NCI-H524 (cell line): Measurements from ENCODE around the gene BAHCC1.

Experiments
- DNase-seq, 2 experiments: peaks; one replicate each; lab custom pipeline; 2025; lab: John Stamatoyannopoulos, UW

The BAHCC1 gene

DNA sequence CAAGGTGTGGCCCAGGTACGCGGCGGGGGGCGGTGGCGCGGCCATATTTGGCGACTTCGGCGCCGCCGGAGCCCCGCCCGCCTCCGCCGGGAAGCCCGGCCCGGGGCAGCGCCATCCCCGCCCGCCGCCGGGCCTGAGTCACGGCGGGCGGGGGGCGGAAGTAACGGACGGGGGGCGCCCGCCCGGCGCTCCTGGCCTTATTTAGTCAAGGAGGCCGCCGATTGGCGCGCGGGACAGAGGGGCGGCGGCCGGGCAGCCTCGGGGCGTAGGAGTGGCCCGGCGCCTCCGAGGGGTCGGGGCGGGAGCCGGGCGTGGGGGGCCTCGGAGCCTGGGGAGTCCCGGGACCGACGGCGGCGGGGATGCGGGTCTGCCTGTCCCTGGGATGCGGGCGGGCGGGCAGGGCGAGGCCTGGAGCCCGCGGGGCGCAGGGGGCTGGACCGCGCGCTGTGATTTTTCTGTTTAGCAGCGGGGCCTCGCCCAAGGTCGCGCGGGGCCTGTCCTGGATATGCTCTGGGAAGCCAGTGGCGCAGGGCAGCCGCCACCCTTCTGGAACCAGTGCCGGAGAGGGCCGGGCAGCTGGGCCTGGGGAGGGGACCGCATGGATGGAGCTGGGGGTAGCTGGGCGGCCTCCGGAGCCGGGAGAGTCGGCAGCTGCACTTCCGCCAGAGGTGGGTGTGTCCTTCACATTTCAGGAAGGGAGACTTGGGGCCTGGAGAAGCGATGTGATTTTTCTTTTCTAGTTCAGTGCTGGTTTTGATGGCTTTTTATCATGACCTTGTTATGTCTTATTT, 119.7 kb downstream of the BAHCC1 start:
- peak; percentile 55 to 70 for DNase-seq

DNA sequence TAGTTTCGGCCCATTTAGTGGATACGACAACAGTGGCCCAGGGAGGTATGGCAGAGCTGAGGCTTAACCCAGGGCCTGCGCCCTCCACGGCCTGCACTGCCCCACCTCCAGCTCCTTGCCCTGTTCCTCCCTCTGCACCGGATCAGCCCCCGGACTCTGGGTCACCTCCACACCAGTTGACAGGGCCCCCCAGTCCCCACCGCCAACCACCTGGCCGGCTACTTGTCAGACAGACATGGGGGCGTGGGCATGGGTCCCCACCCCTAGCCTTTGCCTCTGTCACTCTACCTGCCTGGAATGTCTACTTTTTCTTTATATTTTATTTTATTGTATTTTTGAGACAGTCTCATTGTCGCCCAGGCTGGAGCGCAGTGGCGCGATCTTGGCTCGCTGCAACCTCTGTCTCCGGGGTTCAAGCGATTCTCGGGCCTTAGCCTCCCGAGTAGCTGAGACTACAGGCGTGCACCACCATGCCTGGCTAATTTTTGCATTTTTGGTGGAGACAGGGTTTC, 120.3 kb downstream of the BAHCC1 start:
- no peak for DNase-seq
